HEK293 (cell line): ENCODE data around the gene GBGT1.

Experiments
- CTCF ChIA-PET: fragments of 350-600 bp; formaldehyde crosslinking; extraction: SDS; loops from one replicate; lab custom pipeline; 2021; ENCODE audit warnings: antibody characterized with exemption; lab: Yijun Ruan, JAX
- POLR2A ChIA-PET: fragments of 300-600 bp; formaldehyde crosslinking; extraction: SDS; loops from one replicate; lab custom pipeline; 2020; ENCODE audit warnings: antibody characterized with exemption, inconsistent platforms; lab: Yijun Ruan, JAX
- H3K27ac ChIP-seq: fragments of 200-500 bp; sonication (Bioruptor generic); 2 replicates; pipeline ENCODE4 v1.5.1; 2014; ENCODE audit warnings: low read depth, low read length, control low read depth, inconsistent platforms; ENCODE audit errors: extremely low read depth
- H3K36me3 ChIP-seq, 2 experiments: fragments of 200-500 bp in 1 of 2; sonication (Bioruptor generic) in 1 of 2; 1 replicate in 1 of 2; 2 replicates in 1 of 2; pipeline ENCODE4 v1.5.1; 2014 to 2017; ENCODE audit warnings: inconsistent platforms in 2 of 2, low read length in 2 of 2; ENCODE audit not compliant: control insufficient read depth in 2 of 2, insufficient read depth in 1 of 2
- H3K4me1 ChIP-seq: fragments of 200-500 bp; sonication (Bioruptor generic); 2 replicates; pipeline ENCODE4 v1.5.1; 2014; ENCODE audit warnings: mild to moderate bottlenecking, low read length, inconsistent platforms; ENCODE audit not compliant: control insufficient read depth, insufficient read depth
- H3K4me3 ChIP-seq: 2 replicates; pipeline ENCODE4 v1.5.1; 2011; ENCODE audit warnings: low read depth, mild to moderate bottlenecking, control low read depth, low read length, moderate library complexity
- H3K9me3 ChIP-seq: fragments of 200-500 bp; sonication (Bioruptor generic); 2 replicates; pipeline ENCODE4 v1.5.1; 2014; ENCODE audit warnings: low read depth, low read length, inconsistent platforms; ENCODE audit not compliant: control insufficient read depth, insufficient read depth
- BCL11B ChIP-seq: fragments of 450-650 bp; formaldehyde crosslinking; IDR thresholded peaks from 2 replicates; pipeline ENCODE4 v1.5.1; 2016; ENCODE audit warnings: low read depth, missing biosample characterization, missing genetic modification characterization
- EGR2 ChIP-seq: fragments of 450-650 bp; formaldehyde crosslinking; IDR thresholded peaks from 2 replicates; pipeline ENCODE4 v1.5.1; 2016; ENCODE audit warnings: low read depth, missing biosample characterization, missing genetic modification characterization
- GLIS1 ChIP-seq: fragments of 450-650 bp; formaldehyde crosslinking; IDR thresholded peaks from 2 replicates; pipeline ENCODE4 v1.5.1; 2016; ENCODE audit warnings: missing biosample characterization, missing genetic modification characterization
- KLF9 ChIP-seq: fragments of 450-650 bp; formaldehyde crosslinking; IDR thresholded peaks from 2 replicates; pipeline ENCODE4 v1.5.1; 2016; ENCODE audit warnings: missing biosample characterization, missing genetic modification characterization, low read depth
- SCRT1 ChIP-seq: fragments of 450-650 bp; formaldehyde crosslinking; IDR thresholded peaks from 2 replicates; pipeline ENCODE4 v1.5.1; 2016; ENCODE audit warnings: missing biosample characterization, missing genetic modification characterization, borderline replicate concordance
- YY1 ChIP-seq: fragments of 450-650 bp; formaldehyde crosslinking; IDR thresholded peaks from 2 replicates; pipeline ENCODE4 v1.5.1; 2018; ENCODE audit warnings: missing biosample characterization, missing genetic modification characterization
- ZBTB20 ChIP-seq: fragments of 450-650 bp; formaldehyde crosslinking; IDR thresholded peaks from 2 replicates; pipeline ENCODE4 v1.5.1; 2016; ENCODE audit warnings: missing biosample characterization, missing genetic modification characterization
- ZBTB21 ChIP-seq: fragments of 450-650 bp; formaldehyde crosslinking; IDR thresholded peaks from 2 replicates; pipeline ENCODE4 v1.5.1; 2017; ENCODE audit warnings: missing biosample characterization, missing genetic modification characterization
- ZNF10 ChIP-seq: fragments of 450-650 bp; formaldehyde crosslinking; IDR thresholded peaks from 2 replicates; pipeline ENCODE4 v1.5.1; 2017; ENCODE audit warnings: missing biosample characterization, missing genetic modification characterization
- ZNF175 ChIP-seq: fragments of 450-650 bp; formaldehyde crosslinking; IDR thresholded peaks from 2 replicates; pipeline ENCODE4 v1.5.1; 2016; ENCODE audit warnings: missing biosample characterization, missing genetic modification characterization
- ZNF404 ChIP-seq: fragments of 450-650 bp; formaldehyde crosslinking; IDR thresholded peaks from 2 replicates; pipeline ENCODE4 v1.5.1; 2017; ENCODE audit warnings: missing biosample characterization, missing genetic modification characterization
- ZNF600 ChIP-seq: fragments of 450-650 bp; formaldehyde crosslinking; IDR thresholded peaks from 2 replicates; pipeline ENCODE4 v1.5.1; 2016; ENCODE audit warnings: missing biosample characterization, missing genetic modification characterization
- ZNF610 ChIP-seq: fragments of 450-650 bp; formaldehyde crosslinking; IDR thresholded peaks from 2 replicates; pipeline ENCODE4 v1.5.1; 2016; ENCODE audit warnings: missing biosample characterization, missing genetic modification characterization, borderline replicate concordance
- ZNF658 ChIP-seq: fragments of 450-650 bp; formaldehyde crosslinking; IDR thresholded peaks from 2 replicates; pipeline ENCODE4; 2016; ENCODE audit warnings: missing biosample characterization, missing genetic modification characterization
- TF ChIP-seq, protein P1 (sequence below): fragments of 450-650 bp; formaldehyde crosslinking; IDR thresholded peaks from 2 replicates; pipeline ENCODE4 v1.5.1; 2016; ENCODE audit warnings: missing biosample characterization, missing genetic modification characterization
- TF ChIP-seq, protein P2 (sequence below): fragments of 450-650 bp; formaldehyde crosslinking; IDR thresholded peaks from 2 replicates; pipeline ENCODE4 v1.5.1; 2016; ENCODE audit warnings: missing biosample characterization, missing genetic modification characterization
- TF ChIP-seq, protein P3 (sequence below): sonication (generic); formaldehyde crosslinking; IDR thresholded peaks from 2 replicates; pipeline ENCODE4 v1.8.1; 2022; ENCODE audit warnings: mild to moderate bottlenecking, moderate library complexity, missing genetic modification reagents
- TF ChIP-seq, protein P4 (sequence below): fragments of 450-650 bp; formaldehyde crosslinking; IDR thresholded peaks from 2 replicates; pipeline ENCODE4 v1.5.1; 2016; ENCODE audit warnings: missing biosample characterization, missing genetic modification characterization
- TF ChIP-seq, protein P5 (sequence below): fragments of 450-650 bp; formaldehyde crosslinking; IDR thresholded peaks from 2 replicates; pipeline ENCODE4 v1.5.1; 2016; ENCODE audit warnings: missing biosample characterization, missing genetic modification characterization
- TF ChIP-seq, protein P6 (sequence below): fragments of 450-650 bp; formaldehyde crosslinking; conservative IDR thresholded peaks from 2 replicates; pipeline ENCODE4 v1.5.1; 2016; ENCODE audit warnings: low read depth, missing biosample characterization, missing genetic modification characterization

Gene GBGT1

DNA sequence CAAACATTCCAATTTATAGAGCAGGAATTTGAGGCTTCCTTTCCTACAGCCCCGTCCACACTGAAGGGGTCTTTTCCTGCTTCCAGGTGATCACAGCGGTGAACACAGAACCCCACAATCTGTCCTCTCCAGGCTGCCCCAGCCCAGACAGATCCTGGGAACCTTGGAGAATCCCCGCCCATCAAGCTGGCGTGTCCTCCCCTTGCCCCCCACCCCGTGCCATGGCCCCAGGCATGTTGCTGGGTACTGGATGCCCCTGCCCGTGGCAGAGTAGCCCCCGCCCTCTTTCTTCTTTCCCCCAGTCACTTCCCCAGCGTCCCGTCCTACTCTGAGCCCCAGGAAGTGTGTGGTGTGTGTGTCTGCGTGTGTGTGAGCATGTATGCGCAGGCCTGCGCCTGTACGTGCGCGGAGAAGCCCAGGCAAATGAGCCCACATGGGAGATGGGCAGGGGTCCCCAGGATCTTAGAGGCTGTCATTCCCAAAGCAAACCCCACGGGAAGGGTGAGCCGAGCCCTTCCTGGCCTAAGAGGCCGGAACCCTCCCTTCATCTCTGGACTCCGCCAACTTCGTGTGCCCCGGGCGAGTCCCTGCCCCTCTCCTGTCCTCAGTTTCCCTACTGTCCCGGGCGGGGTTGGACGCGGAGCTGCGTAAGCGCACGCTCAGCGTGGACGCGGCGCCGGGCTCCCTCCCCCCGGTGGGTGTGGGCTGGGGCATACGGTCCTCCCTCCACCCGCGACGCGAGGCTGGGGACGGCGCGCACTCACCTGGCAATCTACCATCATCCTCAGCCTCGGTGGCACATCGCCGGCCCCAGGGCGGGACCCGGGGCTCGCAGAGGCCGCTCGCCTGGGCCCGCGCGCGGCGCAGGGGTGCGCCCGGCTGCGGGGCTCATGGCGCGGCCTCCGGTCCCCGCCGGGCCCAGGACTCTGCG is 15.2 kb downstream of the GBGT1 start (continued):
- TF ChIP-seq ZBTB20: peak; percentile 68; the same call in 1 of the 2 replicates
- no peak for TF ChIP-seq ZNF10 (tag by site-specific recombination)
- no peak for TF ChIP-seq ZNF404 (tag by site-specific recombination)
- TF ChIP-seq, protein P1, sequence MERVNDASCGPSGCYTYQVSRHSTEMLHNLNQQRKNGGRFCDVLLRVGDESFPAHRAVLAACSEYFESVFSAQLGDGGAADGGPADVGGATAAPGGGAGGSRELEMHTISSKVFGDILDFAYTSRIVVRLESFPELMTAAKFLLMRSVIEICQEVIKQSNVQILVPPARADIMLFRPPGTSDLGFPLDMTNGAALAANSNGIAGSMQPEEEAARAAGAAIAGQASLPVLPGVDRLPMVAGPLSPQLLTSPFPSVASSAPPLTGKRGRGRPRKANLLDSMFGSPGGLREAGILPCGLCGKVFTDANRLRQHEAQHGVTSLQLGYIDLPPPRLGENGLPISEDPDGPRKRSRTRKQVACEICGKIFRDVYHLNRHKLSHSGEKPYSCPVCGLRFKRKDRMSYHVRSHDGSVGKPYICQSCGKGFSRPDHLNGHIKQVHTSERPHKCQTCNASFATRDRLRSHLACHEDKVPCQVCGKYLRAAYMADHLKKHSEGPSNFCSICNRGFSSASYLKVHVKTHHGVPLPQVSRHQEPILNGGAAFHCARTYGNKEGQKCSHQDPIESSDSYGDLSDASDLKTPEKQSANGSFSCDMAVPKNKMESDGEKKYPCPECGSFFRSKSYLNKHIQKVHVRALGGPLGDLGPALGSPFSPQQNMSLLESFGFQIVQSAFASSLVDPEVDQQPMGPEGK (tag by site-specific recombination): peak; percentile 65
- TF ChIP-seq EGR2: no peak
- no peak for TF ChIP-seq ZNF175 (tag by site-specific recombination)
- no peak for TF ChIP-seq YY1 (tag by site-specific recombination)
- TF ChIP-seq, protein P2, sequence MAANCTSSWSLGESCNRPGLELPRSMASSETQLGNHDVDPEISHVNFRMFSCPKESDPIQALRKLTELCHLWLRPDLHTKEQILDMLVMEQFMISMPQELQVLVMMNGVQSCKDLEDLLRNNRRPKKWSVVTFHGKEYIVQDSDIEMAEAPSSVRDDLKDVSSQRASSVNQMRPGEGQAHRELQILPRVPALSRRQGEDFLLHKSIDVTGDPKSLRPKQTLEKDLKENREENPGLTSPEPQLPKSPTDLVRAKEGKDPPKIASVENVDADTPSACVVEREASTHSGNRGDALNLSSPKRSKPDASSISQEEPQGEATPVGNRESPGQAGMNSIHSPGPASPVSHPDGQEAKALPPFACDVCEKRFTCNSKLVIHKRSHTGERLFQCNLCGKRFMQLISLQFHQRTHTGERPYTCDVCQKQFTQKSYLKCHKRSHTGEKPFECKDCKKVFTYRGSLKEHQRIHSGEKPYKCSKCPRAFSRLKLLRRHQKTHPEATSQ (tag by site-specific recombination): no peak
- TF ChIP-seq, protein P3, sequence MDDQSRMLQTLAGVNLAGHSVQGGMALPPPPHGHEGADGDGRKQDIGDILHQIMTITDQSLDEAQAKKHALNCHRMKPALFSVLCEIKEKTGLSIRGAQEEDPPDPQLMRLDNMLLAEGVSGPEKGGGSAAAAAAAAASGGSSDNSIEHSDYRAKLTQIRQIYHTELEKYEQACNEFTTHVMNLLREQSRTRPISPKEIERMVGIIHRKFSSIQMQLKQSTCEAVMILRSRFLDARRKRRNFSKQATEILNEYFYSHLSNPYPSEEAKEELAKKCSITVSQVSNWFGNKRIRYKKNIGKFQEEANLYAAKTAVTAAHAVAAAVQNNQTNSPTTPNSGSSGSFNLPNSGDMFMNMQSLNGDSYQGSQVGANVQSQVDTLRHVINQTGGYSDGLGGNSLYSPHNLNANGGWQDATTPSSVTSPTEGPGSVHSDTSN (CRISPR knock-in tag): 0 out of 2 replicates have a peak, but pooled peaks have one; percentile 40
- no peak for TF ChIP-seq SCRT1 (tag by site-specific recombination)
- TF ChIP-seq ZNF610 (tag by site-specific recombination): no peak
- TF ChIP-seq ZNF658 (tag by site-specific recombination): no peak

DNA sequence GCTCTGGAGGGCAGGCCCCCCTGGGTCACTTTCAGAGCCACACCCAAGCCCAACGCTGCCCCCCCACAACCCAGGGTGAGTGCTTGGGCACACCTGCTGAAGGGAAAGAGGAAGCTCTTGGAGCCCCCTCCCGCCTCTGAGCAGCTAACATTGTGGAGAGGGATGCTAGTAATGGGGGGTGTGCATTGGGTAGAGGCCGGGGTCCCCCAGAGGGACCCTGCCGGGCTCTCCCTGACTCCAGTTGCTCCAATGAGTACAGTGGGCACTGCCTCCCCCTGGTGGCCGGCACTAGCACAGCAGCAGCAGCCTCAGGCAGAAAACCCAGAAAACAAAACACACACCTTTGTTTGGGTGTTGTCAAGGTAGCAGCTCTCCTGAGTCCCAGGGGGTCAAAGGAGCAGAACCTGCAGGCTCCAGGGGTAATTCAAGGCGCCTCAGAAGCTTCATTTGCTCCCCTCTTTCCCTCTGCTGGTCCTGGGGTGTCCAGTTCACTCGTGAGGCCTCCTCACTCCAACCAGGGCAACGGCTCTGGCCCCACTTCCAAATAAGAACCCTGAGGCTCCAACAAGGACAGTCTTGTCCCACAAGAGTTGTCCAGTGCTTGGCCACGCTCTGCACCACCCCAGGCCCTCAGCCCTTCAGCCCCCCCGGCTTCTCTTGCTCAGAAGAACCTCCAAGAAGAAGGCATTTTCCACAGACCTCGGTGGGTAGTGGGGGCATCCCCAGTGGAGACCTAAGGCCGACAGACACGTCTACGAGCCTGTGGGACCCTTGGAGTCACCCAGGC is 16.1 kb downstream of the GBGT1 start:
- H3K27ac ChIP-seq: 0 out of 2 replicates have a peak overlapping the region, but pooled peaks have one; percentile 49
- peaks cover 3% of the 10 kb centered on the region; the same call in 1 of the 2 replicates for H3K4me1 ChIP-seq
- peak overlapping the region; percentile 64 for H3K4me3 ChIP-seq
- no peaks in the 10 kb centered on the region for H3K36me3 ChIP-seq
- ChIA-PET POLR2A (interaction anchor here (0.6 to 2.1 kb wide), 4 partner anchors 10 to 117 kb away, joined by 3 to 11 read pairs (median 4); partner anchors contain the start of gene GTF3C5), CTCF (interaction anchor here (0.6 to 7.8 kb wide), 45 partner anchors 10 to 1669 kb away, joined by 3 to 342 read pairs (median 5); partner anchors contain the start of gene GTF3C5)
- H3K9me3 ChIP-seq: no peaks in the 10 kb centered on the region
- no peak for TF ChIP-seq ZNF600
- TF ChIP-seq KLF9 (tag by site-specific recombination): peak; percentile 56; the same call in 1 of the 2 replicates
- 0 out of 2 replicates have a peak, but pooled peaks have one; percentile 15 for TF ChIP-seq BCL11B (tag by site-specific recombination)
- TF ChIP-seq, protein P4, sequence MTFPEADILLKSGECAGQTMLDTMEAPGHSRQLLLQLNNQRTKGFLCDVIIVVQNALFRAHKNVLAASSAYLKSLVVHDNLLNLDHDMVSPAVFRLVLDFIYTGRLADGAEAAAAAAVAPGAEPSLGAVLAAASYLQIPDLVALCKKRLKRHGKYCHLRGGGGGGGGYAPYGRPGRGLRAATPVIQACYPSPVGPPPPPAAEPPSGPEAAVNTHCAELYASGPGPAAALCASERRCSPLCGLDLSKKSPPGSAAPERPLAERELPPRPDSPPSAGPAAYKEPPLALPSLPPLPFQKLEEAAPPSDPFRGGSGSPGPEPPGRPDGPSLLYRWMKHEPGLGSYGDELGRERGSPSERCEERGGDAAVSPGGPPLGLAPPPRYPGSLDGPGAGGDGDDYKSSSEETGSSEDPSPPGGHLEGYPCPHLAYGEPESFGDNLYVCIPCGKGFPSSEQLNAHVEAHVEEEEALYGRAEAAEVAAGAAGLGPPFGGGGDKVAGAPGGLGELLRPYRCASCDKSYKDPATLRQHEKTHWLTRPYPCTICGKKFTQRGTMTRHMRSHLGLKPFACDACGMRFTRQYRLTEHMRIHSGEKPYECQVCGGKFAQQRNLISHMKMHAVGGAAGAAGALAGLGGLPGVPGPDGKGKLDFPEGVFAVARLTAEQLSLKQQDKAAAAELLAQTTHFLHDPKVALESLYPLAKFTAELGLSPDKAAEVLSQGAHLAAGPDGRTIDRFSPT (tag by site-specific recombination): 0 out of 2 replicates have a peak, but pooled peaks have one; percentile 37
- TF ChIP-seq GLIS1 (tag by site-specific recombination): peak; percentile 45; the same call in 1 of the 2 replicates
- TF ChIP-seq, protein P5, sequence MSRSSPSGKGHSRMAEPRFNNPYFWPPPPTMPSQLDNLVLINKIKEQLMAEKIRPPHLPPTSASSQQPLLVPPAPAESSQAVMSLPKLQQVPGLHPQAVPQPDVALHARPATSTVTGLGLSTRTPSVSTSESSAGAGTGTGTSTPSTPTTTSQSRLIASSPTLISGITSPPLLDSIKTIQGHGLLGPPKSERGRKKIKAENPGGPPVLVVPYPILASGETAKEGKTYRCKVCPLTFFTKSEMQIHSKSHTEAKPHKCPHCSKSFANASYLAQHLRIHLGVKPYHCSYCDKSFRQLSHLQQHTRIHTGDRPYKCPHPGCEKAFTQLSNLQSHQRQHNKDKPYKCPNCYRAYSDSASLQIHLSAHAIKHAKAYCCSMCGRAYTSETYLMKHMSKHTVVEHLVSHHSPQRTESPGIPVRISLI: no peak
- TF ChIP-seq, protein P6, sequence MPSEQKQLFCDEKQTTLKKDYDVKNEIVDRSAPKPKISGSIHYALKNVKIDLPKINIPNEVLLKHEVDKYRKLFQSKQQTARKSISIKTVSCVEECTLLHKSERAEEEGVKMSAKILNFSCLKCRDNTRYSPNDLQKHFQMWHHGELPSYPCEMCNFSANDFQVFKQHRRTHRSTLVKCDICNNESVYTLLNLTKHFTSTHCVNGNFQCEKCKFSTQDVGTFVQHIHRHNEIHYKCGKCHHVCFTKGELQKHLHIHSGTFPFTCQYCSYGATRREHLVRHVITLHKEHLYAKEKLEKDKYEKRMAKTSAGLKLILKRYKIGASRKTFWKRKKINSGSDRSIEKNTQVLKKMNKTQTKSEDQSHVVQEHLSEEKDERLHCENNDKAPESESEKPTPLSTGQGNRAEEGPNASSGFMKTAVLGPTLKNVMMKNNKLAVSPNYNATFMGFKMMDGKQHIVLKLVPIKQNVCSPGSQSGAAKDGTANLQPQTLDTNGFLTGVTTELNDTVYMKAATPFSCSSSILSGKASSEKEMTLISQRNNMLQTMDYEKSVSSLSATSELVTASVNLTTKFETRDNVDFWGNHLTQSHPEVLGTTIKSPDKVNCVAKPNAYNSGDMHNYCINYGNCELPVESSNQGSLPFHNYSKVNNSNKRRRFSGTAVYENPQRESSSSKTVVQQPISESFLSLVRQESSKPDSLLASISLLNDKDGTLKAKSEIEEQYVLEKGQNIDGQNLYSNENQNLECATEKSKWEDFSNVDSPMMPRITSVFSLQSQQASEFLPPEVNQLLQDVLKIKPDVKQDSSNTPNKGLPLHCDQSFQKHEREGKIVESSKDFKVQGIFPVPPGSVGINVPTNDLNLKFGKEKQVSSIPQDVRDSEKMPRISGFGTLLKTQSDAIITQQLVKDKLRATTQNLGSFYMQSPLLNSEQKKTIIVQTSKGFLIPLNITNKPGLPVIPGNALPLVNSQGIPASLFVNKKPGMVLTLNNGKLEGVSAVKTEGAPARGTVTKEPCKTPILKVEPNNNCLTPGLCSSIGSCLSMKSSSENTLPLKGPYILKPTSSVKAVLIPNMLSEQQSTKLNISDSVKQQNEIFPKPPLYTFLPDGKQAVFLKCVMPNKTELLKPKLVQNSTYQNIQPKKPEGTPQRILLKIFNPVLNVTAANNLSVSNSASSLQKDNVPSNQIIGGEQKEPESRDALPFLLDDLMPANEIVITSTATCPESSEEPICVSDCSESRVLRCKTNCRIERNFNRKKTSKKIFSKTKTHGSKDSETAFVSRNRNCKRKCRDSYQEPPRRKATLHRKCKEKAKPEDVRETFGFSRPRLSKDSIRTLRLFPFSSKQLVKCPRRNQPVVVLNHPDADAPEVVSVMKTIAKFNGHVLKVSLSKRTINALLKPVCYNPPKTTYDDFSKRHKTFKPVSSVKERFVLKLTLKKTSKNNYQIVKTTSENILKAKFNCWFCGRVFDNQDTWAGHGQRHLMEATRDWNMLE: no peak
- no peak for TF ChIP-seq ZBTB21 (tag by site-specific recombination)
